ENCODE measurements around the gene CAMK2D.

Gene CAMK2D

GRCh38 chr4:113452868-113453620, 308.5 kb downstream of the CAMK2D start:
- WGBS: under 1% methylated on average over 4 of the region's 4 CpGs
- Histone ChIP-seq H3K27me3 (ENCODE audit: insufficient read depth, low read length) (no peaks in the 10 kb centered on the region), H3K9me3 (ENCODE audit: insufficient read depth, low read depth, low read length) (no peaks in the 10 kb centered on the region), H3K4me3 (ENCODE audit: low read length) (peak overlapping the region; percentile 22), H3K9ac (ENCODE audit: low read depth, low read length) (peak overlapping the region; percentile 52), H3K27ac (ENCODE audit: low read depth, low read length) (peak overlapping the region; percentile 94), H3K36me3 (ENCODE audit: insufficient read depth, low read length) (peaks cover 4% of the 10 kb centered on the region; the same call in 1 of the 2 replicates), H3K4me1 (ENCODE audit: insufficient read depth, low read length) (peaks cover 58% of the 10 kb centered on the region)

GRCh38 chr4:113452152-113452551, 309.4 kb downstream of the CAMK2D start:
- peak overlapping the region; percentile 94; the same call in 1 of the 2 replicates for H3K27ac ChIP-seq (ENCODE audit: low read depth, low read length)
- no peak overlapping the region for H3K4me3 ChIP-seq (ENCODE audit: low read length)
- no peak overlapping the region for H3K9ac ChIP-seq (ENCODE audit: low read depth, low read length)
- H3K9me3 ChIP-seq (ENCODE audit: insufficient read depth, low read depth, low read length): no peaks in the 10 kb centered on the region
- WGBS: 82% methylated on average over 1 of the region's 1 CpG
- peaks cover 64% of the 10 kb centered on the region for H3K4me1 ChIP-seq (ENCODE audit: insufficient read depth, low read length)
- no peaks in the 10 kb centered on the region for H3K27me3 ChIP-seq (ENCODE audit: insufficient read depth, low read length)
- H3K36me3 ChIP-seq (ENCODE audit: insufficient read depth, low read length): peaks cover 4% of the 10 kb centered on the region; the same call in 1 of the 2 replicates

GRCh38 chr4:113450295-113451080, 311.1 kb downstream of the CAMK2D start:
- Histone ChIP-seq H3K36me3 (ENCODE audit: insufficient read depth, low read length) (no peaks in the 10 kb centered on the region), H3K4me1 (ENCODE audit: insufficient read depth, low read length) (peaks cover 66% of the 10 kb centered on the region), H3K27ac (ENCODE audit: low read depth, low read length) (no peak overlapping the region), H3K4me3 (ENCODE audit: low read length) (no peak overlapping the region), H3K9me3 (ENCODE audit: insufficient read depth, low read depth, low read length) (no peaks in the 10 kb centered on the region), H3K27me3 (ENCODE audit: insufficient read depth, low read length) (no peaks in the 10 kb centered on the region), H3K9ac (ENCODE audit: low read depth, low read length) (no peak overlapping the region)
- 87% methylated on average over 4 of the region's 5 CpGs for WGBS

- H3K9ac ChIP-seq (ENCODE audit: low read depth, low read length): no peak overlapping the region
- no peaks in the 10 kb centered on the region for H3K36me3 ChIP-seq (ENCODE audit: insufficient read depth, low read length)
- H3K4me1 ChIP-seq (ENCODE audit: insufficient read depth, low read length): peaks cover 56% of the 10 kb centered on the region
- 85% methylated on average over 1 of the region's 1 CpG for WGBS
- no peaks in the 10 kb centered on the region for H3K9me3 ChIP-seq (ENCODE audit: insufficient read depth, low read depth, low read length)
- H3K27ac ChIP-seq (ENCODE audit: low read depth, low read length): no peak overlapping the region
- H3K4me3 ChIP-seq (ENCODE audit: low read length): no peak overlapping the region
- H3K27me3 ChIP-seq (ENCODE audit: insufficient read depth, low read length): no peaks in the 10 kb centered on the region
Measured at GRCh38 chr4:113449410-113449974, 312.0 kb downstream of the CAMK2D start.

- H3K27me3 ChIP-seq (ENCODE audit: insufficient read depth, low read length): no peaks in the 10 kb centered on the region
- no peak overlapping the region for H3K27ac ChIP-seq (ENCODE audit: low read depth, low read length)
- no peaks in the 10 kb centered on the region for H3K9me3 ChIP-seq (ENCODE audit: insufficient read depth, low read depth, low read length)
- H3K9ac ChIP-seq (ENCODE audit: low read depth, low read length): no peak overlapping the region
- H3K36me3 ChIP-seq (ENCODE audit: insufficient read depth, low read length): no peaks in the 10 kb centered on the region
- H3K4me1 ChIP-seq (ENCODE audit: insufficient read depth, low read length): peaks cover 39% of the 10 kb centered on the region
- no peak overlapping the region for H3K4me3 ChIP-seq (ENCODE audit: low read length)
- 87% methylated on average over 4 of the region's 4 CpGs for WGBS
Measured at GRCh38 chr4:113447769-113448168, 313.8 kb downstream of the CAMK2D start.

GRCh38 chr4:113447061-113447460, 314.5 kb downstream of the CAMK2D start:
- Histone ChIP-seq H3K9me3 (ENCODE audit: insufficient read depth, low read depth, low read length) (no peaks in the 10 kb centered on the region), H3K27me3 (ENCODE audit: insufficient read depth, low read length) (no peaks in the 10 kb centered on the region), H3K4me1 (ENCODE audit: insufficient read depth, low read length) (peaks cover 32% of the 10 kb centered on the region), H3K36me3 (ENCODE audit: insufficient read depth, low read length) (no peaks in the 10 kb centered on the region), H3K4me3 (ENCODE audit: low read length) (no peak overlapping the region), H3K9ac (ENCODE audit: low read depth, low read length) (no peak overlapping the region), H3K27ac (ENCODE audit: low read depth, low read length) (no peak overlapping the region)
- WGBS: 89% methylated on average over 3 of the region's 3 CpGs

- Histone ChIP-seq H3K4me1 (ENCODE audit: insufficient read depth, low read length) (peaks cover 21% of the 10 kb centered on the region; the same call in 1 of the 2 replicates), H3K36me3 (ENCODE audit: insufficient read depth, low read length) (no peaks in the 10 kb centered on the region), H3K4me3 (ENCODE audit: low read length) (no peak overlapping the region), H3K9me3 (ENCODE audit: insufficient read depth, low read depth, low read length) (no peaks in the 10 kb centered on the region), H3K27ac (ENCODE audit: low read depth, low read length) (peak overlapping the region; percentile 15; the same call in 1 of the 2 replicates), H3K27me3 (ENCODE audit: insufficient read depth, low read length) (no peaks in the 10 kb centered on the region), H3K9ac (ENCODE audit: low read depth, low read length) (no peak overlapping the region)
- 93% methylated on average over 1 of the region's 4 CpGs for WGBS
Measured at GRCh38 chr4:113446019-113446418, 315.5 kb downstream of the CAMK2D start.

- Histone ChIP-seq H3K9me3 (ENCODE audit: insufficient read depth, low read depth, low read length) (no peaks in the 10 kb centered on the region), H3K9ac (ENCODE audit: low read depth, low read length) (no peak overlapping the region), H3K36me3 (ENCODE audit: insufficient read depth, low read length) (no peaks in the 10 kb centered on the region), H3K27ac (ENCODE audit: low read depth, low read length) (no peak overlapping the region), H3K27me3 (ENCODE audit: insufficient read depth, low read length) (no peaks in the 10 kb centered on the region), H3K4me3 (ENCODE audit: low read length) (no peak overlapping the region), H3K4me1 (ENCODE audit: insufficient read depth, low read length) (peaks cover 15% of the 10 kb centered on the region; the same call in 1 of the 2 replicates)
- 95% methylated on average over 5 of the region's 5 CpGs for whole genome bisulfite sequencing
Measured at GRCh38 chr4:113445286-113445685, 316.3 kb downstream of the CAMK2D start.

GRCh38 chr4:113444386-113444785, 317.2 kb downstream of the CAMK2D start:
- Histone ChIP-seq H3K4me1 (ENCODE audit: insufficient read depth, low read length) (peaks cover 15% of the 10 kb centered on the region; the same call in 1 of the 2 replicates), H3K4me3 (ENCODE audit: low read length) (no peak overlapping the region), H3K36me3 (ENCODE audit: insufficient read depth, low read length) (no peaks in the 10 kb centered on the region), H3K9me3 (ENCODE audit: insufficient read depth, low read depth, low read length) (no peaks in the 10 kb centered on the region), H3K9ac (ENCODE audit: low read depth, low read length) (no peak overlapping the region), H3K27me3 (ENCODE audit: insufficient read depth, low read length) (no peaks in the 10 kb centered on the region), H3K27ac (ENCODE audit: low read depth, low read length) (no peak overlapping the region)
- WGBS: 90% methylated on average over 1 of the region's 1 CpG

- Histone ChIP-seq H3K4me1 (ENCODE audit: insufficient read depth, low read length) (peaks cover 12% of the 10 kb centered on the region; the same call in 1 of the 2 replicates), H3K4me3 (ENCODE audit: low read length) (no peak overlapping the region), H3K27ac (ENCODE audit: low read depth, low read length) (no peak overlapping the region), H3K9me3 (ENCODE audit: insufficient read depth, low read depth, low read length) (no peaks in the 10 kb centered on the region), H3K9ac (ENCODE audit: low read depth, low read length) (no peak overlapping the region), H3K27me3 (ENCODE audit: insufficient read depth, low read length) (no peaks in the 10 kb centered on the region), H3K36me3 (ENCODE audit: insufficient read depth, low read length) (no peaks in the 10 kb centered on the region)
- WGBS: 97% methylated on average over 6 of the region's 6 CpGs
Measured at GRCh38 chr4:113442826-113443225, 318.7 kb downstream of the CAMK2D start.

GRCh38 chr4:113440371-113440770, 321.2 kb downstream of the CAMK2D start:
- Histone ChIP-seq H3K36me3 (ENCODE audit: insufficient read depth, low read length) (no peaks in the 10 kb centered on the region), H3K4me3 (ENCODE audit: low read length) (no peak overlapping the region), H3K27ac (ENCODE audit: low read depth, low read length) (no peak overlapping the region), H3K9ac (ENCODE audit: low read depth, low read length) (no peak overlapping the region), H3K4me1 (ENCODE audit: insufficient read depth, low read length) (peaks cover 8% of the 10 kb centered on the region; the same call in 1 of the 2 replicates), H3K9me3 (ENCODE audit: insufficient read depth, low read depth, low read length) (no peaks in the 10 kb centered on the region), H3K27me3 (ENCODE audit: insufficient read depth, low read length) (no peaks in the 10 kb centered on the region)
- WGBS: 96% methylated on average over 4 of the region's 4 CpGs
